ENCODE results near the gene DUSP16. TPM values are rescaled to one million over a fixed set of nuclear protein-coding genes. Genes with fewer than 3 reads are reported as not detected.

DUSP16 gene
- total RNA-seq, 3 donors from 2014 or later (not counting 1 experiment from before 2014, with no cell fraction given) = 6.9 to 19.9 (median 10.0) TPM

GRCh38 chr12:12539028-12539810 is 23.4 kb downstream of the DUSP16 start:
- H3K36me3 ChIP-seq (ENCODE audit: control insufficient read depth, insufficient read depth, low read length) = no peaks in the 10 kb centered on the region
- intact Hi-C loops (cut with micrococcal nuclease) = no loop called here
- H3K4me1 Mint-ChIP-seq = peaks cover 0 to 5% of the 10 kb centered on the region in 2 donors
- no peak for TF ChIP-seq CTCF (IDR thresholded peaks at IDR 0.05)
- H3K27ac ChIP-seq (ENCODE audit: low read length) = no peak overlapping the region
- H3K27ac Mint-ChIP-seq = no peak overlapping the region
- H3K9me3 ChIP-seq (ENCODE audit: control insufficient read depth, insufficient read depth, low read length) = no peaks in the 10 kb centered on the region
- ATAC-seq (no peak), DNase-seq (no peak)
- H3K27me3 Mint-ChIP-seq (ENCODE audit: low read depth in 2 of 2) = no peaks in the 10 kb centered on the region
- H3K4me3 ChIP-seq (ENCODE audit: low read length) = no peak overlapping the region
- no peaks in the 10 kb centered on the region for H3K9me3 Mint-ChIP-seq
- no peak overlapping the region for H3K4me3 Mint-ChIP-seq
- H3K27me3 ChIP-seq (ENCODE audit: control insufficient read depth, insufficient read depth, low read length) = no peaks in the 10 kb centered on the region
- H3K36me3 Mint-ChIP-seq = no peaks in the 10 kb centered on the region
- 97% methylated on average over 7 of the region's 7 CpGs for WGBS (ENCODE audit: insufficient coverage)
- H3K4me1 ChIP-seq (ENCODE audit: control insufficient read depth, insufficient read depth, low read length) = peaks cover 3% of the 10 kb centered on the region

GRCh38 chr12:12538535-12538934 is 24.1 kb downstream of the DUSP16 start:
- ATAC-seq (no peak), DNase-seq (no peak)
- Mint-ChIP-seq H3K36me3 (no peaks in the 10 kb centered on the region), H3K4me1 (peaks cover 0 to 5% of the 10 kb centered on the region in 2 donors), H3K9me3 (no peaks in the 10 kb centered on the region), H3K4me3 (no peak overlapping the region), H3K27me3 (ENCODE audit: low read depth in 2 of 2) (no peaks in the 10 kb centered on the region), H3K27ac (no peak overlapping the region)
- Histone ChIP-seq H3K27ac (ENCODE audit: low read length) (no peak overlapping the region), H3K4me3 (ENCODE audit: low read length) (no peak overlapping the region), H3K9me3 (ENCODE audit: control insufficient read depth, insufficient read depth, low read length) (no peaks in the 10 kb centered on the region), H3K4me1 (ENCODE audit: control insufficient read depth, insufficient read depth, low read length) (peaks cover 3% of the 10 kb centered on the region), H3K36me3 (ENCODE audit: control insufficient read depth, insufficient read depth, low read length) (no peaks in the 10 kb centered on the region), H3K27me3 (ENCODE audit: control insufficient read depth, insufficient read depth, low read length) (no peaks in the 10 kb centered on the region)
- intact Hi-C loops (cut with micrococcal nuclease) = no loop called here
- TF ChIP-seq CTCF (IDR thresholded peaks at IDR 0.05) = no peak
- 91% methylated on average over 3 of the region's 3 CpGs for WGBS (ENCODE audit: insufficient coverage)

GRCh38 chr12:12537421-12537820 is 25.2 kb downstream of the DUSP16 start:
- H3K36me3 ChIP-seq (ENCODE audit: control insufficient read depth, insufficient read depth, low read length) = no peaks in the 10 kb centered on the region
- H3K9me3 Mint-ChIP-seq = no peaks in the 10 kb centered on the region
- H3K4me1 Mint-ChIP-seq = peaks cover 0 to 5% of the 10 kb centered on the region in 2 donors
- no peak overlapping the region for H3K27ac Mint-ChIP-seq
- TF ChIP-seq CTCF (IDR thresholded peaks at IDR 0.05) = no peak
- intact Hi-C loops (cut with micrococcal nuclease) = no loop called here
- H3K9me3 ChIP-seq (ENCODE audit: control insufficient read depth, insufficient read depth, low read length) = no peaks in the 10 kb centered on the region
- WGBS (ENCODE audit: insufficient coverage) = 86% methylated on average over 1 of the region's 2 CpGs
- H3K4me1 ChIP-seq (ENCODE audit: control insufficient read depth, insufficient read depth, low read length) = peaks cover 3% of the 10 kb centered on the region
- no peak for DNase-seq
- H3K27me3 Mint-ChIP-seq (ENCODE audit: low read depth in 2 of 2) = no peaks in the 10 kb centered on the region
- H3K36me3 Mint-ChIP-seq = no peaks in the 10 kb centered on the region
- no peaks in the 10 kb centered on the region for H3K27me3 ChIP-seq (ENCODE audit: control insufficient read depth, insufficient read depth, low read length)
- H3K4me3 ChIP-seq (ENCODE audit: low read length) = no peak overlapping the region
- H3K27ac ChIP-seq (ENCODE audit: low read length) = no peak overlapping the region
- H3K4me3 Mint-ChIP-seq = no peak overlapping the region
- ATAC-seq = no peak

- H3K27ac Mint-ChIP-seq = no peak overlapping the region
- no peaks in the 10 kb centered on the region for H3K4me1 Mint-ChIP-seq
- H3K36me3 Mint-ChIP-seq = no peaks in the 10 kb centered on the region
- no peak for DNase-seq
- H3K27me3 ChIP-seq (ENCODE audit: control insufficient read depth, insufficient read depth, low read length) = no peaks in the 10 kb centered on the region
- WGBS (ENCODE audit: insufficient coverage) = 89% methylated on average over 3 of the region's 4 CpGs
- no peaks in the 10 kb centered on the region for H3K9me3 Mint-ChIP-seq
- no peaks in the 10 kb centered on the region for H3K4me1 ChIP-seq (ENCODE audit: control insufficient read depth, insufficient read depth, low read length)
- no peak overlapping the region for H3K4me3 Mint-ChIP-seq
- intact Hi-C loops (cut with micrococcal nuclease) = no loop called here
- H3K9me3 ChIP-seq (ENCODE audit: control insufficient read depth, insufficient read depth, low read length) = no peaks in the 10 kb centered on the region
- no peak overlapping the region for H3K4me3 ChIP-seq (ENCODE audit: low read length)
- no peaks in the 10 kb centered on the region for H3K27me3 Mint-ChIP-seq (ENCODE audit: low read depth in 2 of 2)
- no peaks in the 10 kb centered on the region for H3K36me3 ChIP-seq (ENCODE audit: control insufficient read depth, insufficient read depth, low read length)
- H3K27ac ChIP-seq (ENCODE audit: low read length) = no peak overlapping the region
- TF ChIP-seq CTCF (IDR thresholded peaks at IDR 0.05) = no peak
- ATAC-seq = no peak
Observed at GRCh38 chr12:12534975-12535374, 27.7 kb downstream of the DUSP16 start.
